DND-41 (cell line): ENCODE results near the gene LPCAT1.

Experiments used
- CTCF ChIP-seq: IDR thresholded peaks from 2 replicates; pipeline ENCODE4 v1.5.1; 2012; ENCODE audit warnings: borderline replicate concordance, low read length, moderate library complexity, mild to moderate bottlenecking; ENCODE audit not compliant: poor library complexity, severe bottlenecking; ENCODE audit errors: extremely low read depth
- EZH2 ChIP-seq: IDR thresholded peaks from 3 replicates; pipeline ENCODE4 v1.6.1; 2012; ENCODE audit warnings: borderline replicate concordance, low read depth, mild to moderate bottlenecking, moderate library complexity, low read length, inconsistent platforms; ENCODE audit not compliant: severe bottlenecking

GRCh38 chr5:1439388-1440097 lies 84.2 kb downstream of the LPCAT1 start:
- TF ChIP-seq CTCF: no peak
- no peak for TF ChIP-seq EZH2
